CD4-positive, alpha-beta T cell treated with Interferon alpha-2 for 1 hour (primary cell): Measurements from ENCODE around the gene NT5DC1.

ENCODE experiments used
- DNase-seq, 2 donors: peaks; one replicate each; pipeline ENCODE4 v3.0.0-alpha.2; 2020 to 2022

NT5DC1 gene

DNA sequence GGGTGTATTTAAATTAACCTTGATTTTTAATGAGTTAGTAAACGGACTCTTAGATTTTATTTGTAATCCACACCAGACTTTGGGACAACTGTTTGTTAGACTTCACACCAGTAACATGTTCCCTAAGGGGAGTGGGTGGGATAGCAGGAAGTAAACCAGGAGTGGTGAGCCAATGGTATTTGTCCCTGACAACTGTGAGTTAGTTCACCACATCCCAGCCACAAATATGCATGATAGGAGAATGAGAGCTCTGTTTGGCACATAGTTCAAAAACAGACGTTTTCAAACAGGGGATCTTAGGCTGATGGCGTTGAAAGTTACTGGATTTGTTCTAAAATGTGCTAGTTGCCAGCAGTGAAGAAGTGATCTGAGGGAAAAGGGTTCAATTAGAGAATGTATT, 44.0 kb downstream of the NT5DC1 start:
- no peak for DNase-seq

DNA sequence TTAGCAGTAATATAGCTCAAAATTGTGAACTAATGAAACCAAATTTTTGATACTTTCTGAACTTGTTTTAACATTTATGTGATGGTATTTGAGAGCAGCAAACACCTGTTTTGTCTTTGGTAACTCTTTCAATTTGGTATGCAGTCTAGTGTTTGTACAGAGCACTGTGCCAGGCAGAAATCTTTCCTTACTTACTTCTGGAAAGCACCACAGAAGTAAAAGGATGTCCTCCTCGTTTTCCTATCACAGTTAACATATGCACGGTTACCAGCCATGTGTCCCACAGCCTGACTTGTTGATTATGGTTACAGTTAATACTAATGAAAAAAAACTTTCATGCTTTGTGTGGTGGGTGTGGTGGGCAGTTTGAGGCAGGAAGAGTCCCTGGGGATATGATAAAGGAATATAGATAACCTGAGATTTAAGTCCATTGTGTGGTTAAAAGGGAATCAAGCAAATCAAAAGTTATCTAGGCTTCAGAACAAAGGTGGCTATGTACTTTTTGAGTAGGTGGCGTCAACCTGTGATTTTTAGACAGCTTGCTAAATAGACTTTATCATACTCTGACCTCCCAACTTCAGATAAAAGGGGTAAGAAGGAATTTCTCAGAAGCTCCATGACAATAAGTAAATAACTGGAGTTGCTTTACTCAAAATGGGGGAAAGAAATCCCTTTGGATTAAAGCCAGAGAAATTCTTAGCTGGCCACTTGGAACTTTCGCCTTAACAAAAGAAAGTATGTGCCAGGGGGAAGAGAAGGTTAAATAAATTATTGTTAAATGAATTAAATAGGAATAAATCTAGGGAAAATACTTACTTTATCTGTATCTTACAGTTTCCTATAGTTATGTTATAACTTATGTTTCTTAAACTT, 45.4 kb downstream of the NT5DC1 start:
- no peak for DNase-seq

DNA sequence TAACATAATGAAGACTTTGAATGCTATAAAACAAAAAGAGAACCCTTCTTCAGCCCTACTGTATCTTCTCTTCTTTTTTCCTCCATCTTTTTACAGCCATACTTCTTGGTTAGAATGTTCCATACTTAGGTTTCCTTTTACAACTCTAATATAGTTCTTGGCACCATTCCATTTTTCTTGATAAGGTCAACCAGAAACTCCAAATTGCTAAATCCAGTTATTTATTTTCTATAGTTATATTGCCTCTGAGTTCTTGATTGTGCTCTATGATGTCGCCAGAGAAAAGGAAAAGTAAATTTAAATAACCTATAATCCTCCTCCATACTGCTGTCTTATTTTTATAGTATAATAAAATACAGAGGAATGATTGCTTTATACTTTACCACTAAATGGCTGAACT, 52.0 kb downstream of the NT5DC1 start:
- no peak for DNase-seq

DNA sequence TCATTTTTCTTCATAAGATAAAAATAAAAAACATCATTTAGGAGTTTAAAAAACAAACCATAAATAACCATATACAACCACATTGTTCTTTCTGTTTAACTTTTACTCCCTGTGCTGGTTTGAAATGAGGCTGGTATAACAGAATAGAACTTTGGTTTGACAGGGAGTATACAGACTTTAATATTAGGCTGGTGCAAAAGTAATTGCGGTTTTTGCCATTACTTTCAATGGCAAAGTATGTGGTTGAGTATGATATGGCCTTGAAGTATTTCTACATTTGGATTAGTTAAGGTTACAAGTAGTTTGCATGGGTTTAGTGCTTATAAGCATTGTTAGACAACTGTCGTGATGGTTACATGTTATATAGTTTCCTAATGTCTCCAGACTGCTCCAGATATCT, 54.2 kb downstream of the NT5DC1 start:
- DNase-seq, result no peak

DNA sequence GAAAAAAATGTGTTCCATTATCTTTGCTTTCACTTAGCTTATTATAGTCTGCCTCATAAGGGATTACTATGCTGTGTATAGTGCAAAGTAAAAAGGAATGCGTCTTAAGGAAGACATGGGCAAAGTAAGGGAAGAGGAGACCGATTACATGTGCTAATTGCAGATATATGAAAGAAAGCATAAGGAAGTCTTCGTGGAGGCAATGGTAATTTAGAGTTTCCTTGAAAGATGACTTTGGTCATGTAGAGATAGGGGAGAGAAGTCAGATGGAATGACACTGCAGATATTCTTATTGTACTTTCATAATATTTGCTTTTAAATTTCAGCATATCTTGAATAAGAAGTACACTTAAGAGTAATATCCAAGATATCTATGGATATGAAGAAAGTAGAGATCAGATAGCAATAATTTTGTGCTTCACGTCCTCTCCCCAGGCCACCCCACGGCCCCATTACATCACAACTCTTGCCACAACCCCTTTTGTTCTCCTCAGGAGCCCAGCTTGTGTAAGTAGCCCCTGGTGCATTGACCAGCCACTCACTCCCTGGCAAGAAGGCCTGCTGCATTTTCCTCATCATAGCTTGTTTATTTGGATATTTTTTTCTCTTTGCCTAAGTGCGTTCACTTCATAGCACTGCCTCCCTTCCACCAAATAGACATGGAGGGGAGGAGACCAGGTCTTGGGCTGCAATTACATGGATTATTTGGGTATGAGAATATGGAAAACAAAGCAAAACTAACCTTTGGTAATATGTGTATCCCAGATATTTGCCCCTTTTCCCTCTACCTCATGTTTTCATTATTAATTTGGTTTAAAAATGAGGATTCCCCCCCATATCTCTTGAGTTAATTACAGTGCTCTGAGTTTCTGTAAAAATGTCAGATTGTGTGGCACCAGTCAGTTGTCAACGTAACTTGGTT, 56.0 kb downstream of the NT5DC1 start:
- DNase-seq, result no peak

DNA sequence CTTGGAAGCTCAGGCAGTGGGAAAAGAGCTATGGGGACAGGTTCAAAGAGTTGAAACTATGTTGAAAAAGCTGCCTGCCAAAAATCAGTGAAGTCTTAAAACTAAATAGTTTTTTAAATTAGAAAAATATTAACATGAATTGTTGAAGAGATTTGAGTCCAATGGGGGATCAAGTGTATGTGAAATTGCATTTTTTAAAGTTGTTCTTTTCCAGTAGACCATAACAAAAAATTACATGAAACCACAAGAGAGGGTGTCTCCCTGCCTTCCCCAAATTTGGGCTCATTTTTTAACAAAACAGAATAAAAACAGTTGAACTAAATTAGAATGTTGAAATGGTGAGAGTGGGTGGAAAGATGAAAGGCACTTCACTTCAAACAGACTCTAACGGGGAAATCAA, 56.7 kb downstream of the NT5DC1 start:
- no peak for DNase-seq

DNA sequence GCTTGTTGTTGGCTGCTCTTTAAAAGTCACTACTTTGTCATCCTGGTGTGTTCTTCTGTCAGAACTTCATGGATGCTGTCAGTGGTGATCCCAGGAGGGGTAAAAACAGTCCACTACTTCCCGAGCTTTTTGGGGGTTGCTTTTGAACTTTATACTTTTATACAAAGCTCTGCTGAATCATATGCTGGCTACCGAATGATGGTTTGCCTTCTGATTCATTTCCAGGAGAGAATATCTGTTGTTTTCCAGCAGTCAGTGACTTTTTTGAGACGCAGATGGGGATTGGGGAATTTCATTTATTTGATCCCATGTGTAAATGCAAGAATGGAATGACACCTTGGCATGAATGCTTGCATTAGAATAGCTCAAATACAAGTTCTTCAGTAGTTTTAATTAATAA, 58.0 kb downstream of the NT5DC1 start:
- no peak for DNase-seq

DNA sequence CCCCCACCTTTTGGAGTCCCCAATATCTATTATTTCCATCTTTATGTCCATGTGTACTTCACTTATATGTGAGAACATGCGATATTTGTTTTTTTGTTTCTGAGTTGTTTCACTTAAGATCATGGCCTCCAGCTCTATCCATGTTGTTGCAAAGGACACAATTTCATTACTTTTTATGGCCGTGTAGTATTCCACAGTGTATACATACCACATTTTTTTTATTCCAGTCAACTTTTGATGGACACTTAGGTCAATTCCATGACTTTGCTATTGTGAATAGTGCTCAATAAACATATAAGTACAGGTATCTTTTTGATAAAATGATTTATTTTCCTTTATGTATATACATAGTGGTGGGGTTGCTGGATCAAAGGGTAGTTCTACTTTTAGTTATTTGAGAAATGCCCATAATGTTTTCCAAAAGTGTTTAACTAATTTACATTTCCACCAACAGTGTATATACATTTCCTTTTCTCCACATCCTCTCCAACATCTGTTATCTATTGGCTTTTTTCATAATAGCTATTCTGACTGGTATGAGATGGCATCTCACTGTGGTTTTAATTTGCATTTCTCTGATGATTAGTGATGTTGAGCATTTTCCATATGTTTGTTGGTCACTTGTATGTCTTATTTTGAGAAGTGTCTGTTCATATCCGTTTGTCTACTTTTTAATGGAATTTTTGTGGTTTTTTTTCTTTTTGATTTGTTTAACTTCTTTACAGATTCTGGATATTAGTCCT, 59.3 kb downstream of the NT5DC1 start:
- no peak for DNase-seq

DNA sequence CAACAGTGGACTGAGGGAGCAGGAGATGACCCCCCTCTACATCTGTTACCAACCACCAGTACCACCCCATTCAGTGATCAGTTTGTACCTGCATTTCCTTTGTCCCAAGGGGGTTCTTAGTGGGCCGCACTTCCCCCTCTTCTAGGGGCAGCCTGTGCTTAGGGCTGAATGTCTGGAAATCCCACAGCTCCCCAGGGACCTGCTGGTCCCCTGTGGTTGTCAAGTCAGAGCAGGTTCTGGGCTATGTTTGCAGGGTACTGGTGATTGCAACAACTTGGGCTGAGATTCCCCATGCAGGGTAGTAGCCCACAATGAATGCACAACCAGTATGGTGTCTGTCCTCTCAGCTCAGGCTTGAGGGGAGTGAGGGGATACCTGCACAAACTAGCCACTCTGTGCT, 64.9 kb downstream of the NT5DC1 start:
- DNase-seq, result peak in 1 of 2 donors; percentile 12

DNA sequence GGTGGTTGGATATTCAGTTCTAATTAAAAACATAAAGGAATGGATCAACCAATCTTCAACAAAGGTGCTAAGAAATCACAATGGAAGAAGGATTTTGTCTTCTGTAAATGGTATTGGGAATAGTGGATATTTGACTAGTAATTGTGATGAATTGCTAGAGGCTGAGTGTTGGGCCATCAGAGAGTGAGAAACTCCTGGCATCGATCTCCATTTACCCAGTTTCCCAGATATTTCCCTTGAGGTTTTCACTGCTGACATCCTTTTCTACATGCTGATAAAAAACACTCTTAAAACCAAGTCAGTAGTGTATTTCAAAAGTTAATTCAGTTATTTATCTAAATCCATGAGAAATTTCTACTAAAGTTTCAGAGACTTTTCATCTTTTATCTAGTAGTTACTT, 65.7 kb downstream of the NT5DC1 start:
- DNase-seq, result no peak

DNA sequence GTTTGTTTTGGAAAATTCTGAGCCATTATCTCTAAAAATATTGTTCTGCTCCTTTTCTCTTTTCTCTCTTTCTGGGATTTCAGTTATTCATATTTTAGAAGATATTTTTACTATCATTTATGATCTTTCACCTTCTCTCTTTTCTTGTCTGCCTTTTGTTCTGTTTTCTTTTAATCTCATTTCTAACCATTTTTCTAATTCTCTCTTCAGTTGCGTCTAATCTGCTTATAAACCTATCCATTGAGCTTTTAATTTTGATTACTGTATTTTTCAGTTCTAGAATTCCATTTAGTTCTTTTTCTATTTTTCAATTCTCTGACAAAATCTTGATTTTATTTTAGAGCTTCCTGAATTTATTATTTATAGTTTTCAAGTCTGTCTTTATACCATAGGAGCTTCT, 67.5 kb downstream of the NT5DC1 start:
- DNase-seq, result no peak

DNA sequence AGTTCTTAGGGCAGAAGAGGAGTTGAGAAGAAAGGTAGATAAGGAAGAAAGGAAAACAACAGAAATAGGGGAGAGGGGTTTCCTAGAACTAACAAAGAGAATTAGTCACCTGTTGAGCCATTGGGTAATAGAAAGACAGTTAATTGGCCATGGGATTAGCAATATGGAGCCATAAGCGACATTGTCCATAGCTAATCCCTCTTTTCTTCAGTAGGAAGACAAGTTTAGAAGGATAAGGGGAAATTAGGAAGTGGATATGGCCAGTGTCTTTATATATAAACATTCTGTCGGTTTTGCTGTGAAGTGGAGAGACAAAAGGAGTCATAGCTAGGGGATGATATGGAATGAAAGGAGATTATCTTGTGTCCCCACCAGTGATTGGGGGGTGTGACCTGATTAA, 69.2 kb downstream of the NT5DC1 start:
- no peak for DNase-seq

DNA sequence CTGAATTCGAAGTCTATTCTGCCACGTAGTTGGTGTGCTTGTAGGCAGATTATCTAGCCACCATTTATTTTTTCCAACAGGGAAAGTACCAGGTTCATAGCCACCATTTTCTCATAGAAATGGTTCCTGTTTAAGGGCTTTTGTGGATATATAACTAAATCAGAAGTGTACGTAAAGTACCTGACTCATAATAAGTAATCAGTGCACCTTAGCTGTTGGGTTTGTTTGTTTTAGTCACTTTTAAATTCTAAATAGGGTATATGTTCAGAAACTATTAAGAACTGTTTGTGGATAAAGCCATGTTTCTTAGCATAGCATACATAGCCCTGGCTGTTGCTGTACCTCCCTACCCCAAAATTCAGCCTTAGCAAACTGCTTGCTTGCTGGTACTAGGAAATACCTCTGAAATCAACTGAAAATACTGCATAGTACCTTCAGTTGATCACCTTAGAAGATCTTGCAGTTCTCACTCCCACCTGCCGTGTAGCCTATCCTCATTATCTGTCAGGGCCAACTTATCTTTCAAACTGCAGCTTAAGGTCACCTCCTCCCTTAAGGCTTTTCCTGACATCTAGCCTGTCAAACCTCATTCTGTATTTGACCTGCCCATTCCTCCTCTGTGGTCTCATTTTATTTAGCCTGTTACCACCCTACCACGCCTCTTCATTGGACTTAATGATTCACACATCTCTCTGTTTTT, 69.9 kb downstream of the NT5DC1 start:
- DNase-seq, result no peak

DNA sequence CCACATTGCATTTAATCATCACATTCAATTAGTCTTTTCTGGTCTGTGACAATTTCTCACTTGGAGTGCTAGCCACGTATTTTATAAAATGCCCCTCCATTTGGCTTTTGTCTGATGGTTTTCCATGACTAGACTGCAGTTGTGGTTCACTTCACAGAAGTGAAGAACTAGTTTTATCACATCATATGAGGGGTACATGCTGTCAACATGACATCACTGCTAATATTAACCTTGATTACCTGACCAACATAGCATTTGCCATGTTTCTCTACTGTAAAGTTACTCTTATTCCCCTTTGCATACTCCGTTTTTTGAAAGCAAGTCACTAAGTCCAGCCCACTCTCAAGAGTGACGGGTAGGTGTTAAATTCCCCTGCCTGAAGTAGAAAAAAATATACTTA, 73.3 kb downstream of the NT5DC1 start:
- no peak for DNase-seq

DNA sequence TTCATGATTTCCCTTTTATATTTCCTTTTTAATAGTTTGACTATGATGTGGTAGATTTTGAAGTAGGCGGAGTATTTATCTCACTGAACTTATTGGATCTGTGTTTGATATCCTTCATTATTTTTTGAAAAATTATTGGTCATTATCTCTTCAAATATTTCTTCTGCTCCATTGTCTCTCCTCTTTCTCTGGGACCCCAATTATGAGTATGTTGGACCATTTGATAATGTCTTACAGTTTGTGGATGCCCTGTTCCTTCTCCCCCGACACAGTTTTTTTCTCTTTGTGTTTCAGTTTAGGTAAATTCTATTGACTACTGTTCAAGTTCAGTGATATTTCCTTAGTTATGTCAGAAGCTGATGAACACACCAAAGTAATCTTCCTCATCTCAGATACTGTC, 74.7 kb downstream of the NT5DC1 start:
- no peak for DNase-seq

DNA sequence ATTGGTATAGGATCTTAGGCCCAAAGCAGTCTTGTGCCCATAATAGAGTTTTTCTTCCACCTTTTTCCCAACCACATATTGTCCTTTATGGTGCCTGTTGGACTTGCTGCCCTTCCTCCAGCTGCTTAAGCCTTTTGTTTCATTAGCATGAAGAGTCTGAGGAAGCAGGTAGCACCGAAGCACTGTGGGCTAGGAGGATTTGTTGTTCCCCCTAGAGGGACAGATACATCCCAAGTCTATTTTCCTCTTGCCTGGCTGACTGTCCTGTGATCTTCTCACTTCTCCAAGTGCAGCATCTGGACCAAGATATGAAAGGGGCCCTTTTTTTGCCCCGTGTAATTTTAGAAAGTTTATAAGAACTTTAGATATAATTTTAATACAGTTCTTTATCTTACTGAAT, 75.9 kb downstream of the NT5DC1 start:
- DNase-seq, result no peak

DNA sequence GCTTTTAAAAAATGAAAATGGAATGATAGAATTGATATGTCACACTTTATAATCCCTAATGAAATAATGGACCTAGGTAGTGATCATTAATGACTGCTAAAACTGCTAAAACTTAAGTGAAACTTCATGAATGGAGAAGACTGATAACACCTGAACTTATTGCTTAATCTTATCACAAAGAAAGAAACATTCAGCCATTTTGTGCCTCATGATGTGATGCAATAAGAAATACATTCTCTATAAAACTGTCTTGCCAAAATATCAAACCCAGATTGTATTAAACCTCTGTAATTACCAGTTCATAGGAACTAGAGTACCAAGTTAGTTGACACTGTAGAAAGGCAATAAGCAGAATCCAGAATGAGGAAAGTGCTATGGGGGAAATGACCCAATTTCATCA, 79.7 kb downstream of the NT5DC1 start:
- DNase-seq, result no peak

DNA sequence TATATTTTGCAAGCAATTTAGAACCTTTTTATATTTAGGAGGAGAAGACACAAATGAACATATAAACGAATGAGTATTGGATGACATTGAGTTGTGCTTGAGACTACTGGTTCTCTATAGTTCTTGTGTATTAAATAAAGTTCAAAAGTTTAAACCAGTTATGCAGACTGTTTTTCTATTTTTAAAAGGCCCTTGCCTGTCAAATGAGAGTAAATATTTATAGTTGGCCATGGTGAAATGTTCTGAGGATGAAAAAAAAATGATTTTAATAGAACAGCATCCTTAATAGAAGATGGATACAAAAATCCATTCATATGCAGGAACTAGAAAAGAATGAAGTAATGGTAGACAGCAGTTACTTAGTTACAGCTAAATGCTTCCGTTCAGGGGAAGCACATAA, 88.8 kb downstream of the NT5DC1 start:
- no peak for DNase-seq

DNA sequence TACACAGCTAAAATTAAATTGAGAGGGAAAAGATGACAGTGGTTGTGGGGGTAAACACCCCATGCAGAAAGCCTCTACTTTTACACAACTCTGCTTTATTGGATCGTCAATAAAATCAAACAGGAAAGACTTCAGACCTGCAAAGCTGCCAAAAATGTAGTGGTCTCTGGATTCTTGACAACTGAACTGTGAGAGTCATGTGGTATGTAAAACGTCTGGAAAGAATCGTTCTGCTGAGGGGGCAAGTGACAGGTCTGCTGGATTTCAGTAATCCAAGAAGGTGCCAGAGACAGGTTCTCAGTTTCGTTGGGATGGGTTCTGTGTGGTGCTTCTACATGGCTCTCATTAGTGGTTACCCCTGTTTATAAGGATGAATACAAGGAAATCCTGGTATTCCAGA, 89.9 kb downstream of the NT5DC1 start:
- DNase-seq, result no peak

DNA sequence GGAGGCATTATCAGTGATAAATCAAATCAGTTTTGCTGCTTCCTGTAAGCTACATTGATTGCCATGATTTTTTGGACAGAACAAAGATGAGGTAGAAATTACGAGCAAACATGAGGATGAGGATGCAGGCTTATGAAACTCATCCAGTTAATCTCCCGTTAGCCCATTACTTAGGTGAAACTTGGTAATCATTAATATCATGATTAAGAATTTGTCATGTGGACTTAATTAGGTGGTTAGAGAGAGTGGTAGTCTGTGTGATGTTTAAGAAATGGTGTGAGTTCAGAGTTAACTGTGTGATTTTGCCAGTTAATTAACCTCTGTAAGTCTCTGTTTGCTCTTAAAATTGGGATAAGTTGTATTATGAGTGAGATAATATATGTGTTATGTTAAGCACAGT, 91.2 kb downstream of the NT5DC1 start:
- no peak for DNase-seq

DNA sequence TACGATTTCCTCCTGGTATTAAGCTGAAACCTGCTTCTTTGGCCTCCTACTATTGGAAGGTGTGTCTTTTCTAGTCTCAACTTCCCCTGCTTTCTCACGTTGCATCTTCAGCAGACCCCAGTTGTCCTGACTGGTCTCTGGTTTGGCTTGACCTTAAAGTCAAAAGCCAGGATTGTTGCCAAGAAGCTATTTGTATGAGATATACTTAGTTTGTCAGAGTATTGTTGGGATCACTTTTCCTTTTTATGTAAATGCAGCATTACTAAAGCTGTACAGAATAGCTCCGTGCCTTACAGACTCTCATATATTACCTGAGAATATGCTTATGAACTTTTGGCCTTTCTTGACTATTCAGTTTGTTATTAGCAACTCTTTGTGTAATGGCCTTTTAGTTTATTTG, 92.1 kb downstream of the NT5DC1 start:
- DNase-seq, result no peak

DNA sequence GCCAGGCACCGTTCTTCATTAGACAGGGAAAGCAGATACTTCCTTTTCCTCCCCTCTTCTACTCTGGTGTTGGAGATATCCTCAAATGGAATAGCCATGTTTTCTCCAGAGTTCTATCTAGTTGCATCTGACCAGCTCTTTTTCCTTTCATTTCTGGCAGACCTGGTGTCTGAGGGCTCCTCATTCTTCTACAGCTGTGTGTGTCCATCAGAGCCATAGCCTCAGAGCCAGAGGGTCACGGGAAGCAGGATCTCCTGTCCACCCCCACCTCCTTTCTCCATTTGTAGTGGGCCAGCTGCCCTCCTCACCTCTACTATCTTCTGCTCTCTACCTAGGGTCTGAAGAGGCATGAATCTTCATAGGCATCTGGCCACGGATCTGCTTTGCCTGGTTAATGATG, 96.2 kb downstream of the NT5DC1 start:
- no peak for DNase-seq
